HEK293 (cell line): Measurements from ENCODE around the gene PRF1.

Experiments
- CTCF ChIA-PET: fragments of 350-600 bp; formaldehyde crosslinking; extraction: SDS; loops from one replicate; lab custom pipeline; 2021; ENCODE audit warnings: antibody characterized with exemption; lab: Yijun Ruan, JAX
- POLR2A ChIA-PET: fragments of 300-600 bp; formaldehyde crosslinking; extraction: SDS; loops from one replicate; lab custom pipeline; 2020; ENCODE audit warnings: antibody characterized with exemption, inconsistent platforms; lab: Yijun Ruan, JAX
- H3K27ac ChIP-seq: fragments of 200-500 bp; sonication (Bioruptor generic); 2 replicates; pipeline ENCODE4 v1.5.1; 2014; ENCODE audit warnings: low read depth, low read length, control low read depth, inconsistent platforms; ENCODE audit errors: extremely low read depth
- H3K36me3 ChIP-seq, 2 experiments: fragments of 200-500 bp in 1 of 2; sonication (Bioruptor generic) in 1 of 2; 1 replicate in 1 of 2; 2 replicates in 1 of 2; pipeline ENCODE4 v1.5.1; 2014 to 2017; ENCODE audit warnings: inconsistent platforms in 2 of 2, low read length in 2 of 2; ENCODE audit not compliant: control insufficient read depth in 2 of 2, insufficient read depth in 1 of 2
- H3K4me1 ChIP-seq: fragments of 200-500 bp; sonication (Bioruptor generic); 2 replicates; pipeline ENCODE4 v1.5.1; 2014; ENCODE audit warnings: mild to moderate bottlenecking, low read length, inconsistent platforms; ENCODE audit not compliant: control insufficient read depth, insufficient read depth
- H3K4me3 ChIP-seq: 2 replicates; pipeline ENCODE4 v1.5.1; 2011; ENCODE audit warnings: low read depth, mild to moderate bottlenecking, control low read depth, low read length, moderate library complexity
- H3K9me3 ChIP-seq: fragments of 200-500 bp; sonication (Bioruptor generic); 2 replicates; pipeline ENCODE4 v1.5.1; 2014; ENCODE audit warnings: low read depth, low read length, inconsistent platforms; ENCODE audit not compliant: control insufficient read depth, insufficient read depth
- FEZF1 ChIP-seq: fragments of 450-650 bp; formaldehyde crosslinking; IDR thresholded peaks from 2 replicates; pipeline ENCODE4 v1.5.1; 2016; ENCODE audit warnings: missing biosample characterization, missing genetic modification characterization
- KLF9 ChIP-seq: fragments of 450-650 bp; formaldehyde crosslinking; IDR thresholded peaks from 2 replicates; pipeline ENCODE4 v1.5.1; 2016; ENCODE audit warnings: missing biosample characterization, missing genetic modification characterization, low read depth
- SCRT1 ChIP-seq: fragments of 450-650 bp; formaldehyde crosslinking; IDR thresholded peaks from 2 replicates; pipeline ENCODE4 v1.5.1; 2016; ENCODE audit warnings: missing biosample characterization, missing genetic modification characterization, borderline replicate concordance
- SCRT2 ChIP-seq: fragments of 450-650 bp; formaldehyde crosslinking; IDR thresholded peaks from 2 replicates; pipeline ENCODE4 v1.5.1; 2016; ENCODE audit warnings: missing biosample characterization, missing genetic modification characterization
- SP7 ChIP-seq: fragments of 450-650 bp; formaldehyde crosslinking; IDR thresholded peaks from 2 replicates; pipeline ENCODE4 v1.5.1; 2016; ENCODE audit warnings: missing biosample characterization, missing genetic modification characterization
- ZBTB11 ChIP-seq: fragments of 450-650 bp; formaldehyde crosslinking; conservative IDR thresholded peaks from 2 replicates; pipeline ENCODE4 v1.5.1; 2016; ENCODE audit warnings: low read depth, missing biosample characterization, missing genetic modification characterization
- ZEB2 ChIP-seq: fragments of 450-650 bp; formaldehyde crosslinking; IDR thresholded peaks from 2 replicates; pipeline ENCODE4 v1.5.1; 2016; ENCODE audit warnings: missing biosample characterization, missing genetic modification characterization
- ZFP3 ChIP-seq: fragments of 450-650 bp; formaldehyde crosslinking; IDR thresholded peaks from 2 replicates; pipeline ENCODE4 v1.5.1; 2016; ENCODE audit warnings: low read depth, missing biosample characterization, missing genetic modification characterization
- ZNF121 ChIP-seq: fragments of 450-650 bp; formaldehyde crosslinking; IDR thresholded peaks from 2 replicates; pipeline ENCODE4 v1.5.1; 2016; ENCODE audit warnings: missing biosample characterization, missing genetic modification characterization
- ZNF148 ChIP-seq: fragments of 450-650 bp; formaldehyde crosslinking; IDR thresholded peaks from 2 replicates; pipeline ENCODE4 v1.5.0; 2017; ENCODE audit warnings: missing biosample characterization, missing genetic modification characterization, borderline replicate concordance
- ZNF174 ChIP-seq: fragments of 450-650 bp; formaldehyde crosslinking; IDR thresholded peaks from 2 replicates; pipeline ENCODE4 v1.5.0; 2017; ENCODE audit warnings: missing biosample characterization, mild to moderate bottlenecking, missing genetic modification characterization
- ZNF37A ChIP-seq: fragments of 450-650 bp; IDR thresholded peaks from 2 replicates; pipeline ENCODE4 v1.5.1; 2018; ENCODE audit warnings: missing biosample characterization, missing genetic modification characterization
- ZNF423 ChIP-seq: fragments of 450-650 bp; formaldehyde crosslinking; IDR thresholded peaks from 2 replicates; pipeline ENCODE4 v1.5.1; 2016; ENCODE audit warnings: missing biosample characterization, missing genetic modification characterization
- ZNF530 ChIP-seq: fragments of 450-650 bp; formaldehyde crosslinking; IDR thresholded peaks from 2 replicates; pipeline ENCODE4 v1.5.1; 2016; ENCODE audit warnings: low read depth, missing biosample characterization, missing genetic modification characterization
- ZNF548 ChIP-seq: fragments of 450-650 bp; formaldehyde crosslinking; IDR thresholded peaks from 2 replicates; pipeline ENCODE4 v1.5.1; 2016; ENCODE audit warnings: missing biosample characterization, missing genetic modification characterization
- ZNF558 ChIP-seq: fragments of 450-650 bp; formaldehyde crosslinking; IDR thresholded peaks from 2 replicates; pipeline ENCODE4 v1.5.1; 2016; ENCODE audit warnings: missing biosample characterization, missing genetic modification characterization
- ZNF600 ChIP-seq: fragments of 450-650 bp; formaldehyde crosslinking; IDR thresholded peaks from 2 replicates; pipeline ENCODE4 v1.5.1; 2016; ENCODE audit warnings: missing biosample characterization, missing genetic modification characterization
- ZNF624 ChIP-seq: fragments of 450-650 bp; formaldehyde crosslinking; IDR thresholded peaks from 2 replicates; pipeline ENCODE4 v1.5.1; 2017; ENCODE audit warnings: missing biosample characterization, missing genetic modification characterization
- ZNF654 ChIP-seq: fragments of 450-650 bp; formaldehyde crosslinking; IDR thresholded peaks from 2 replicates; pipeline ENCODE4 v1.5.1; 2016; ENCODE audit warnings: low read depth, missing biosample characterization, missing genetic modification characterization
- ZNF664 ChIP-seq: fragments of 450-650 bp; formaldehyde crosslinking; IDR thresholded peaks from 2 replicates; pipeline ENCODE4 v1.5.1; 2016; ENCODE audit warnings: missing biosample characterization, missing genetic modification characterization
- TF ChIP-seq, protein P1 (sequence below): fragments of 450-650 bp; formaldehyde crosslinking; IDR thresholded peaks from 2 replicates; pipeline ENCODE4 v1.5.1; 2016; ENCODE audit warnings: missing biosample characterization, missing genetic modification characterization
- TF ChIP-seq, protein P2 (sequence below): fragments of 450-650 bp; formaldehyde crosslinking; IDR thresholded peaks from 2 replicates; pipeline ENCODE4 v1.5.1; 2017; ENCODE audit warnings: missing biosample characterization, missing genetic modification characterization
- TF ChIP-seq, protein P3 (sequence below): fragments of 450-650 bp; formaldehyde crosslinking; IDR thresholded peaks from 2 replicates; pipeline ENCODE4 v1.5.1; 2016; ENCODE audit warnings: missing biosample characterization, missing genetic modification characterization

Gene PRF1

GRCh38 chr10:70557876-70558275 lies 44.7 kb downstream of the PRF1 start (continued):
- no peak for TF ChIP-seq ZNF37A
- TF ChIP-seq ZNF664 (tag by site-specific recombination): no peak
- no peak for TF ChIP-seq ZNF530
- no peak for TF ChIP-seq ZNF558
- no peak for TF ChIP-seq ZNF148 (tag by site-specific recombination)
- TF ChIP-seq ZNF624: no peak
- TF ChIP-seq ZFP3: no peak
- TF ChIP-seq ZNF548 (tag by site-specific recombination): no peak
- TF ChIP-seq SCRT1 (tag by site-specific recombination): no peak
- TF ChIP-seq, protein P1, sequence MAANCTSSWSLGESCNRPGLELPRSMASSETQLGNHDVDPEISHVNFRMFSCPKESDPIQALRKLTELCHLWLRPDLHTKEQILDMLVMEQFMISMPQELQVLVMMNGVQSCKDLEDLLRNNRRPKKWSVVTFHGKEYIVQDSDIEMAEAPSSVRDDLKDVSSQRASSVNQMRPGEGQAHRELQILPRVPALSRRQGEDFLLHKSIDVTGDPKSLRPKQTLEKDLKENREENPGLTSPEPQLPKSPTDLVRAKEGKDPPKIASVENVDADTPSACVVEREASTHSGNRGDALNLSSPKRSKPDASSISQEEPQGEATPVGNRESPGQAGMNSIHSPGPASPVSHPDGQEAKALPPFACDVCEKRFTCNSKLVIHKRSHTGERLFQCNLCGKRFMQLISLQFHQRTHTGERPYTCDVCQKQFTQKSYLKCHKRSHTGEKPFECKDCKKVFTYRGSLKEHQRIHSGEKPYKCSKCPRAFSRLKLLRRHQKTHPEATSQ (tag by site-specific recombination): no peak
- TF ChIP-seq, all 188 proteins: peak for 0

DNA sequence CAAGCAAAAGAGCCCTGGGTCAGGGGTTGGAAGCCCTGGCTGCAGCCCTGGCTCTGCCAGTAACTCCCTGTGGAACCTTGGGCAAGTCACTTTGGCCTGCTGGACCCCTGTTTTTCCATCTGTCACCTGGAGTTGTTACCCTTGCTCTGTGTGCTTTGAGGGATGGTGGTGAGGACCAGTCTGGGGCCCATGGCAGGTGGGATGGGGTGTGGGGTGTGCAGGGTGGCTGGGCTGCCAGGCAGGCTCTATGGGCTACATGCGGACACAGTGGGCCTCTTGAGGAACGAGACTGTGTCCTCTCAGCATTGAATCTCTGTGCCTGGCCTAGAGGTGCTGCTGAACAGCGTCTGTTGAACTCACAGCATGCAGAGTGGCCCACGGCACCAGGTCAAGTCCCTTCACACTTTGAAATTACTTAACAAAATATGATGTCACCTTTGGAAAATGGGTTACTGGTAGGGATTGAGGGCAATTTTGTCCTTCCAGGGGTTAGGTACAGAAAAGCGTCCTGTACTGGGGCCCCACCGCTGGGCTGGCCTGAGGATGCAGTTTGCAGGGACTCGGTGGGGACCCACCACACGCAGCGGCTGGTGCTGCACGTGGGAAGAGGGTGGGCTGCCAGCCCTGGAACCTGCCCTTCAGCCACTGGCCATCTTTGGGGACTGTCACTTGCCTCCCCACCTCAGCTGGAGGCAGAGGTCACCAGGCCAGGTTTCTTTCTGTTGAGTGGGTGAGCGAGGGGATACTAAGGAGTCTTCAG lies 45.3 kb downstream of the PRF1 start:
- no peak for TF ChIP-seq ZNF174 (tag by site-specific recombination)
- ChIA-PET POLR2A (no interaction called here), CTCF (interaction anchor here (0.6 to 2.7 kb wide), 3 partner anchors 24 to 201 kb away, joined by 3 to 17 read pairs (median 4); no protein-coding TSS in a partner anchor)
- Histone ChIP-seq H3K4me3 (no peak overlapping the region), H3K36me3 (peaks cover 0 to 12% of the 10 kb centered on the region in 2 experiments; a peak in 1 of 3 replicates), H3K9me3 (no peaks in the 10 kb centered on the region), H3K27ac (no peak overlapping the region), H3K4me1 (no peaks in the 10 kb centered on the region; the same call in 1 of the 2 replicates)

DNA sequence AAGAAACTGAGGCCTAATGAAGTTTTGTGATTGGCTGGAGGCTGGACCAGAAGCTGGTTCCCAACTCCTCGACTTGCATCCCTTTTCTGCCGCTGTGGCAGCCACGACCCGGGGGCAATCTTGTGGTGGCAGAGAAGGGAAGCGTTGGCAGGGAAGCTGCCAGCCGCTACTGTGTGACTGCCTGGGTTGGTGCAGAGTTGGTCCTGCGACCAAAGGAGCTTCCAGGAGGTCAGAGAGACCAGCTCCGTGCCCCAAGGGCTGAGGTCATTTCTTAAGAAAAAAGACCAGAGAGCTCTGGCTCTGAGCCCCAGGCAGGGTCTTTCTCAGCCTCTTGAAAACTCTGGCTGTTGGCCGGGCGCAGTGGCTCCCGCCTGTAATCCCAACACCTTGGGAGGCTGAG lies 47.2 kb downstream of the PRF1 start:
- CTCF ChIA-PET: no interaction called here
- Histone ChIP-seq H3K4me1 (no peaks in the 10 kb centered on the region; the same call in 1 of the 2 replicates), H3K9me3 (no peaks in the 10 kb centered on the region), H3K27ac (no peak overlapping the region), H3K36me3 (peaks cover 0 to 30% of the 10 kb centered on the region in 2 experiments; a peak in 1 of 3 replicates), H3K4me3 (no peak overlapping the region)
- POLR2A ChIA-PET: no interaction called here
- TF ChIP-seq, protein P2, sequence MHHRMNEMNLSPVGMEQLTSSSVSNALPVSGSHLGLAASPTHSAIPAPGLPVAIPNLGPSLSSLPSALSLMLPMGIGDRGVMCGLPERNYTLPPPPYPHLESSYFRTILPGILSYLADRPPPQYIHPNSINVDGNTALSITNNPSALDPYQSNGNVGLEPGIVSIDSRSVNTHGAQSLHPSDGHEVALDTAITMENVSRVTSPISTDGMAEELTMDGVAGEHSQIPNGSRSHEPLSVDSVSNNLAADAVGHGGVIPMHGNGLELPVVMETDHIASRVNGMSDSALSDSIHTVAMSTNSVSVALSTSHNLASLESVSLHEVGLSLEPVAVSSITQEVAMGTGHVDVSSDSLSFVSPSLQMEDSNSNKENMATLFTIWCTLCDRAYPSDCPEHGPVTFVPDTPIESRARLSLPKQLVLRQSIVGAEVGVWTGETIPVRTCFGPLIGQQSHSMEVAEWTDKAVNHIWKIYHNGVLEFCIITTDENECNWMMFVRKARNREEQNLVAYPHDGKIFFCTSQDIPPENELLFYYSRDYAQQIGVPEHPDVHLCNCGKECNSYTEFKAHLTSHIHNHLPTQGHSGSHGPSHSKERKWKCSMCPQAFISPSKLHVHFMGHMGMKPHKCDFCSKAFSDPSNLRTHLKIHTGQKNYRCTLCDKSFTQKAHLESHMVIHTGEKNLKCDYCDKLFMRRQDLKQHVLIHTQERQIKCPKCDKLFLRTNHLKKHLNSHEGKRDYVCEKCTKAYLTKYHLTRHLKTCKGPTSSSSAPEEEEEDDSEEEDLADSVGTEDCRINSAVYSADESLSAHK (tag by site-specific recombination): no peak
- no peak for TF ChIP-seq KLF9 (tag by site-specific recombination)
- TF ChIP-seq, protein P3, sequence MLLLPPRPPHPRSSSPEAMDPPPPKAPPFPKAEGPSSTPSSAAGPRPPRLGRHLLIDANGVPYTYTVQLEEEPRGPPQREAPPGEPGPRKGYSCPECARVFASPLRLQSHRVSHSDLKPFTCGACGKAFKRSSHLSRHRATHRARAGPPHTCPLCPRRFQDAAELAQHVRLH: no peak
- no peak for TF ChIP-seq ZNF654
- no peak for TF ChIP-seq ZBTB11 (tag by site-specific recombination)
- no peak for TF ChIP-seq ZEB2 (tag by site-specific recombination)
- TF ChIP-seq ZNF624: no peak
- TF ChIP-seq ZNF423: no peak
- no peak for TF ChIP-seq SCRT2 (tag by site-specific recombination)
- TF ChIP-seq ZNF600 (tag by site-specific recombination): no peak
- no peak for TF ChIP-seq SP7 (tag by site-specific recombination)
- no peak for TF ChIP-seq FEZF1 (tag by site-specific recombination)
- TF ChIP-seq ZNF121: no peak
